Stimulated activated effector memory CD8-positive, alpha-beta T cell treated with anti-CD3 and anti-CD28 coated beads, Interleukin-12 subunit alpha, Interleukin-12 subunit beta, amount 100 ng/mL, for 72 hours (primary cell): ENCODE results near the gene ISCA2.

Source experiments
- ATAC-seq: fragments of 150-1000 bp; cut with Tn5 transposase; 2 replicates; pipeline ENCODE4 v1.10.0; 2021
- DNase-seq, 2 donors: peaks; one replicate each; pipeline ENCODE4 v3.0.0; 2021 to 2022; ENCODE audit warnings: low spot score in 2 of 2
- H3K27ac Mint-ChIP-seq: one replicate; pipeline ENCODE4 v1.8.0; 2022; ENCODE audit warnings: mild to moderate bottlenecking, mixed read lengths
- H3K36me3 Mint-ChIP-seq: one replicate; pipeline ENCODE4 v1.8.0; 2022; ENCODE audit warnings: mild to moderate bottlenecking, mixed read lengths
- H3K4me1 Mint-ChIP-seq: one replicate; pipeline ENCODE4 v1.8.0; 2022; ENCODE audit warnings: mixed read lengths
- H3K4me3 Mint-ChIP-seq: one replicate; pipeline ENCODE4 v1.8.0; 2022; ENCODE audit warnings: mild to moderate bottlenecking, mixed read lengths
- H3K9me3 Mint-ChIP-seq: one replicate; pipeline ENCODE4 v1.8.0; 2022; ENCODE audit warnings: mixed read lengths

ISCA2 gene

GRCh38 chr14:74501135-74501614, 7.6 kb downstream of the ISCA2 start:
- no peaks in the 10 kb centered on the region for H3K9me3 Mint-ChIP-seq
- H3K27ac Mint-ChIP-seq = no peak overlapping the region
- peaks cover 8% of the 10 kb centered on the region for H3K36me3 Mint-ChIP-seq
- H3K4me3 Mint-ChIP-seq = no peak overlapping the region
- DNase-seq = no peak
- no peak for ATAC-seq
- no peaks in the 10 kb centered on the region for H3K4me1 Mint-ChIP-seq

- DNase-seq = no peak
- no peak for ATAC-seq
- Mint-ChIP-seq H3K4me3 (no peak overlapping the region), H3K9me3 (no peaks in the 10 kb centered on the region), H3K4me1 (no peaks in the 10 kb centered on the region), H3K27ac (no peak overlapping the region), H3K36me3 (peaks cover 3% of the 10 kb centered on the region)
These were observed 8.1 kb downstream of the ISCA2 start for GRCh38 chr14:74501691-74502090.

- no peaks in the 10 kb centered on the region for H3K9me3 Mint-ChIP-seq
- DNase-seq (no peak), ATAC-seq (no peak)
- H3K36me3 Mint-ChIP-seq = no peaks in the 10 kb centered on the region
- no peak overlapping the region for H3K27ac Mint-ChIP-seq
- H3K4me1 Mint-ChIP-seq = no peaks in the 10 kb centered on the region
- no peak overlapping the region for H3K4me3 Mint-ChIP-seq
These were observed 8.9 kb downstream of the ISCA2 start for GRCh38 chr14:74502236-74503019.

GRCh38 chr14:74503291-74503937, 9.8 kb downstream of the ISCA2 start:
- peaks cover 5% of the 10 kb centered on the region for H3K4me1 Mint-ChIP-seq
- DNase-seq (no peak), ATAC-seq (no peak)
- no peak overlapping the region for H3K27ac Mint-ChIP-seq
- no peak overlapping the region for H3K4me3 Mint-ChIP-seq
- H3K9me3 Mint-ChIP-seq = no peaks in the 10 kb centered on the region
- no peaks in the 10 kb centered on the region for H3K36me3 Mint-ChIP-seq

- H3K4me3 Mint-ChIP-seq = no peak overlapping the region
- H3K4me1 Mint-ChIP-seq = peaks cover 5% of the 10 kb centered on the region
- no peak for ATAC-seq
- no peak for DNase-seq
- no peaks in the 10 kb centered on the region for H3K36me3 Mint-ChIP-seq
- no peaks in the 10 kb centered on the region for H3K9me3 Mint-ChIP-seq
- no peak overlapping the region for H3K27ac Mint-ChIP-seq
These were observed 10.4 kb downstream of the ISCA2 start for GRCh38 chr14:74503938-74504335.

GRCh38 chr14:74504412-74504811, 10.8 kb downstream of the ISCA2 start:
- no peaks in the 10 kb centered on the region for H3K36me3 Mint-ChIP-seq
- no peaks in the 10 kb centered on the region for H3K9me3 Mint-ChIP-seq
- ATAC-seq (no peak), DNase-seq (no peak)
- no peak overlapping the region for H3K4me3 Mint-ChIP-seq
- H3K4me1 Mint-ChIP-seq = peaks cover 5% of the 10 kb centered on the region
- H3K27ac Mint-ChIP-seq = no peak overlapping the region

GRCh38 chr14:74504874-74505720, 11.5 kb downstream of the ISCA2 start:
- Mint-ChIP-seq H3K9me3 (no peaks in the 10 kb centered on the region), H3K4me1 (peaks cover 5% of the 10 kb centered on the region), H3K4me3 (no peak overlapping the region), H3K36me3 (no peaks in the 10 kb centered on the region), H3K27ac (no peak overlapping the region)
- ATAC-seq = no peak
- DNase-seq = no peak

GRCh38 chr14:74505831-74506230, 12.3 kb downstream of the ISCA2 start:
- no peak for DNase-seq
- Mint-ChIP-seq H3K36me3 (no peaks in the 10 kb centered on the region), H3K27ac (no peak overlapping the region), H3K9me3 (no peaks in the 10 kb centered on the region), H3K4me3 (no peak overlapping the region), H3K4me1 (peaks cover 5% of the 10 kb centered on the region)
- ATAC-seq = no peak

GRCh38 chr14:74506411-74506851, 12.9 kb downstream of the ISCA2 start:
- ATAC-seq = no peak
- peaks cover 5% of the 10 kb centered on the region for H3K4me1 Mint-ChIP-seq

GRCh38 chr14:74507085-74507484, 13.5 kb downstream of the ISCA2 start:
- no peaks in the 10 kb centered on the region for H3K36me3 Mint-ChIP-seq
- no peak for ATAC-seq
- no peak for DNase-seq
- no peak overlapping the region for H3K4me3 Mint-ChIP-seq
- peaks cover 5% of the 10 kb centered on the region for H3K4me1 Mint-ChIP-seq
- H3K27ac Mint-ChIP-seq = no peak overlapping the region
- no peaks in the 10 kb centered on the region for H3K9me3 Mint-ChIP-seq

More at GRCh38 chr14:74506411-74506851, 12.9 kb downstream of the ISCA2 start:
- Mint-ChIP-seq H3K4me3 (no peak overlapping the region), H3K27ac (no peak overlapping the region), H3K36me3 (no peaks in the 10 kb centered on the region), H3K9me3 (no peaks in the 10 kb centered on the region)
- DNase-seq = no peak

GRCh38 chr14:74507840-74508239, 14.3 kb downstream of the ISCA2 start:
- no peaks in the 10 kb centered on the region for H3K36me3 Mint-ChIP-seq
- H3K4me3 Mint-ChIP-seq = no peak overlapping the region
- no peak for ATAC-seq
- peaks cover 5% of the 10 kb centered on the region for H3K4me1 Mint-ChIP-seq
- H3K27ac Mint-ChIP-seq = no peak overlapping the region
- no peak for DNase-seq
- no peaks in the 10 kb centered on the region for H3K9me3 Mint-ChIP-seq

- ATAC-seq (no peak), DNase-seq (no peak)
- H3K36me3 Mint-ChIP-seq = no peaks in the 10 kb centered on the region
- H3K27ac Mint-ChIP-seq = no peak overlapping the region
- H3K4me1 Mint-ChIP-seq = peaks cover 5% of the 10 kb centered on the region
- H3K9me3 Mint-ChIP-seq = no peaks in the 10 kb centered on the region
- no peak overlapping the region for H3K4me3 Mint-ChIP-seq
These were observed 14.7 kb downstream of the ISCA2 start for GRCh38 chr14:74508292-74508731.

GRCh38 chr14:74508844-74509428, 15.4 kb downstream of the ISCA2 start:
- Mint-ChIP-seq H3K4me1 (peaks cover 5% of the 10 kb centered on the region), H3K27ac (no peak overlapping the region), H3K4me3 (no peak overlapping the region), H3K36me3 (no peaks in the 10 kb centered on the region), H3K9me3 (no peaks in the 10 kb centered on the region)
- no peak for DNase-seq
- ATAC-seq = no peak

- Mint-ChIP-seq H3K27ac (no peak overlapping the region), H3K4me1 (peaks cover 10% of the 10 kb centered on the region), H3K9me3 (no peaks in the 10 kb centered on the region), H3K36me3 (no peaks in the 10 kb centered on the region), H3K4me3 (no peak overlapping the region)
- DNase-seq (no peak), ATAC-seq (no peak)
These were observed 16.1 kb downstream of the ISCA2 start for GRCh38 chr14:74509587-74510222.
